Fibroblast of mammary gland (primary cell): Measurements from ENCODE around the gene ATP9A.

ENCODE experiments used
- DNase-seq: peaks from one replicate; pipeline ENCODE4 v3.0.0-alpha.2; 2010; ENCODE audit warnings: low read depth
- H3K4me3 ChIP-seq: 2 replicates; pipeline ENCODE4 v1.5.1; 2011; ENCODE audit warnings: low read depth, mild to moderate bottlenecking, low read length, moderate library complexity; ENCODE audit not compliant: control insufficient read depth
- CTCF ChIP-seq: conservative IDR thresholded peaks from 2 replicates; pipeline ENCODE4 v1.5.1; 2011; ENCODE audit warnings: low read depth, low read length, inconsistent platforms; ENCODE audit not compliant: control insufficient read depth, insufficient read depth

The ATP9A gene

GRCh38 chr20:51700809-51701285 lies 67.3 kb downstream of the ATP9A start:
- TF ChIP-seq CTCF: peak; percentile 78
- peak; percentile 59 for DNase-seq
- no peak overlapping the region for H3K4me3 ChIP-seq

DNA sequence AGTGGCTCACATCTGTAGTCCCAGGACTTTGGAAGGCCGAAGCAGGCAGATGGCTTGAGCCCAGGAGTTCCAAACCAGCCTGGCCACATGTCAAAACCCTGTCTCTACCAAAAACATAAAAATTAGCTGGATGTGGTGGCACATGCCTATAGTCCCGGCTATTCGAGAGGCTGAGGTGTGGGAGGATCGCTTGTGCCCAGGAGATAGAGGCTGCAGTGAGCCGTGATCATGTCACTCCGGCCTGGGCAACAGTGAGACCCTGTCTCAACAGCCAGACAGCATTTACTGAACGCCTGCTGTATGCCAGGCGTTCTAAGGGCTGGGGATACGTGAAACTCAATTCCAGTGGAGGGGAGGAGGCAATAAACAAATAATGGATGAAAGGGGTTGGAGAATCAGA lies 69.9 kb downstream of the ATP9A start:
- no peak overlapping the region for H3K4me3 ChIP-seq
- no peak for TF ChIP-seq CTCF
- no peak for DNase-seq

DNA sequence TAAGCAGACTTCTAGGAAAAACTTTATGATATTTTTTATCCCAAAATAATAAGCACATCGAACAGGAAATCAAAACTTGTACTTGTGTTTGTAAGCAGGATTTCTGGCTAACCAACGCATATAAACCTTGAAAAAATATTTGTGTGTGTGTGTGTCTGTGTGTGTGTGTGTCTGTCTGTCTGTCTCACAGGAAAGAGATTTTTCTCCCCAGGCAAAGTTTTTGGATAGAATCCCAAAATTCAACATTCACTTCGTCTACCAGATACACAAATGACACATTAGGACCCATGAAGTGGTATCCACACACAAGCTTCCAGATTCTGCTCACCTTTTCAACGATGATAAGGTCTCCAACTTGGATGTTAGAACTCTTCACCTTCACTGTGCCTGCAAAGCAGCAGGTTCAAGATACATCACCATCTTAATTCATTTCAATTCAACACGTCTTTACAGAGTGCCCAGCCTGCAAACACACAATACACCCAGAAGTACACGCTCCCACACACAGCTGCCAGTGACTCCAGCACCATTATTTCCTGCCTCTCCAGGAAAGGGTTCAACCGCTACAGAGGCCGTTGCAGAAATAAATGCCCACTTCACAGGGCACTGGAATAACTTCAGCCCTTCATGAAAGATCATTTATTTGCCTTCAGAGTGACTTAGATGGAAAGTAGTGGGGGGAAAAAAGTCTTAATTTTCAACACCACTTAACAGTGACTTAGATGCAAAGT lies 70.9 kb downstream of the ATP9A start:
- no peak overlapping the region for H3K4me3 ChIP-seq
- TF ChIP-seq CTCF: no peak
- DNase-seq: peak; percentile 15

DNA sequence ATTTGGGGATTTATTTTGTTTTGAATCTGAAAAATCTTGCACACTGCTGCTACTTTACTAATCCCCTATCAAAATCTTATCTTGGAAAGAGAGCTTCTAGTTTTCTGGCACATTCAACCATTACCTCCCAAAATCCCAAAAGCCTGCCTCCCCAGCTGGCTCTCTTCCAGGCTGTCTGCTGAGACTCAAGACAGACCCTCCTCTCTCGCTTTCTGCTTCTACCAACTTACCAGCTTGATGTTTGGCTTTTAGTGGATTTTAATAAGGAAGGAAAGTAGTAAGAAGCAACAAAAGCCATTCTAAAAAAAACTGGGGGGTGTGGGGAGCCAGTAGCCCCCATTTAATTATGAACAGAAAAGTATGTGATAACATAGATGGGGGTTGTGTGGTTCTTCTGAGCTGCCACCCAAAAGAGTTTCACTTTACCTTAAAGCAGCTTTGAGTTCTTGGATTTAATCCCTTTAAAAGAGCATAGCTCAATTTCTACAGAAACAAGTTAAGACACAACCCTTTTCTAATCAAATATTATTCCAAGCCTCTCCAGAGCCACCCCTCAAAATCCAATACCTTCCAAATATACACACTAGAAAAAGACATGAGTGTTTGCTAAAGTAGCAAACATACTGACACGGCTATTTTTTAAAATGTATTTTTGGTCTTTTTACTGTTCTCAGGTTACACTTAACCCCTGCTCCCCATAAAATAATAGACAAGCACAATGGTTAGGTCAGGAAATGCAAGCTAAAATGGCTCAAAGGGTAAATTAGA lies 71.7 kb downstream of the ATP9A start:
- H3K4me3 ChIP-seq: no peak overlapping the region
- DNase-seq: peak; percentile 29
- no peak for TF ChIP-seq CTCF

DNA sequence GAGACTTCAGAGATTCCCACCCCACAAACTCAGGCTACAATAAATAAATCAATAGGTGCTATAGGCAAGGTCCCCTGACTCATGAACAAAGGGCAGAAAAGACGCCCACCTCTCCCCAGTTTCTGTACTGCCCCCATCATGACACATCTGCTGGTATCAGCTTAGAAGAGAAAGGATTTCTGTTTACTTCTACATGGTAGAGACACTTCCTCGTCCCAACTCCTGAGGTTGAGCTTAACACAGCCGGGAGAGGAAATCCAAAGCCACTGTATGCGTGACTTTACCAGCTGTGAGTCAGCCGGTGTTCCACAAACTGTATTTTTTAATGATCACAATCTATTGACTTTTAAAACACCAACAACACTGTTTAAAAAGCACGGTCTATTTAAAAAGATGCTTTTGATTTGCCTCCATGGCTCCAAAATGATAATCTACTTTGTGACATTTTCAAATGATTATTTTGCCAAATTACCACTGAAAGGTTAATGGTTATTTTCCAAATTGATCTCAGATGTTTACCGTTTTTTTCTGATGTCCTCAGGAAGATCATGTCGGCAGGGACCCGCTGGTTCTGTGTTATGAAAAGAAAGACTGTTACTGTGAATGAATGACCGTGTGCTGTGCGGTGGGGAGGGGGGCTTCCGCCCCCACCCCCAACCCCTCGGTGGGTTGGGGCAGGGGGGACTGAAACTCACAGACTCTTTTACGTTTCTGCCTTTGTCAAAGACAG lies 72.5 kb downstream of the ATP9A start:
- no peak for TF ChIP-seq CTCF
- peak; percentile 82 for DNase-seq
- H3K4me3 ChIP-seq: peak overlapping the region; percentile 1

DNA sequence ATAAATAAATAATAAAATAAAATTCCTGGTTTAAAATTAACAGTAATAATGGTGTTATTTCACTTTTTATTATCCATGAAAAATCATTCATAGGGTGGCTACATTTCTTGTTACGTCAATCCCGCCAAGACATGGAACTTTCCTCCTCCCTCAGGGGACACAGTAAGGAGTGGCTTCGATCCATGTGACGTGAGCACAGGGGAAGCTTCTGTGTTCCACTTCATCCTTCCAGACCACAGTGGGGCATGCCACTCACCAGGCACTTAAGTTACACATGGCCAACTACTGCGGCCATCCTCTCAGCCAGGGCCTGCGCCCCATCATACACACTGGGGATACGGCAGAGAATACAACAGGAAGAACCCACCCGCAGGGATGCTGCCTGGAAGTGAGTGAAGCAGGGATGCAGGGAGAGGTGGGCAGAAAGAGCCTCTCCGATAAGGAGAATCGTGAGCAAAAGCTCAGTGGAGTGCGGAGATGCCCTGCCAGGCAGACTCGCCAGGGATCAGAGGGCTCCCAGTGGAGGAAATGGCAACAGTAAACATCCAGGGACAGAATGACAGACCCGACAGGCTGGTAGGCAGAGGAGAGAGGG lies 75.3 kb downstream of the ATP9A start:
- no peak for DNase-seq
- H3K4me3 ChIP-seq: no peak overlapping the region
- TF ChIP-seq CTCF: no peak
